Measurements from ENCODE around the gene ZC3H18.

GRCh38 chr16:88655733-88656281 is 85.6 kb downstream of the ZC3H18 start:
- no peak for TF ChIP-seq CREB1 (CRISPR knock-in tag; IDR thresholded peaks at IDR 0.05; ENCODE audit: low read depth)
- no peak for TF ChIP-seq JUNB (IDR thresholded peaks at IDR 0.05; ENCODE audit: unreplicated experiment)
- TF ChIP-seq EZH2 (IDR thresholded peaks at IDR 0.05; ENCODE audit: low read depth, unreplicated experiment), result no peak
- no peak for TF ChIP-seq STAT1 (IDR thresholded peaks at IDR 0.05; ENCODE audit: unreplicated experiment)
- TF ChIP-seq CTCF (conservative IDR thresholded peaks at IDR 0.05; ENCODE audit: low read depth in 2 of 2), result no peak; a peak in 1 of 4 replicates
- no peak for TF ChIP-seq POLR2AphosphoS5 (IDR thresholded peaks at IDR 0.05; ENCODE audit: low read depth)
- TF ChIP-seq EZH2phosphoT487 (IDR thresholded peaks at IDR 0.05; ENCODE audit: unreplicated experiment), result no peak
- no peak for TF ChIP-seq ETS1 (IDR thresholded peaks at IDR 0.05)
- TF ChIP-seq NANOG (IDR thresholded peaks at IDR 0.05; ENCODE audit: borderline replicate concordance), result no peak
- no peak for TF ChIP-seq ZNF331 (CRISPR knock-in tag; IDR thresholded peaks at IDR 0.05; ENCODE audit: low read depth)
